ENCODE data around the gene CD58.

- TF ChIP-seq POLR2A (IDR thresholded peaks at IDR 0.05) (no peak), CTCF (IDR thresholded peaks at IDR 0.05) (no peak)
These were observed 41.1 kb downstream of the CD58 start for GRCh38 chr1:116529681-116530080.
